Measurements from ENCODE around the gene SPATA25.
A peak's percentile ranks its signal among the peaks of the same experiment; 100 is the strongest.

The SPATA25 gene

GRCh38 chr20:45863543-45864470 is 23.6 kb downstream of the SPATA25 start:
- DNase-seq, result no peak

- no peak for DNase-seq
Observed at GRCh38 chr20:45861221-45862075, 26.0 kb downstream of the SPATA25 start.

- no peak for DNase-seq
Observed at GRCh38 chr20:45860560-45861220, 26.7 kb downstream of the SPATA25 start.

- no peak for DNase-seq
Observed at GRCh38 chr20:45859916-45860315, 27.5 kb downstream of the SPATA25 start.

GRCh38 chr20:45857882-45858216 is 29.6 kb downstream of the SPATA25 start:
- DNase-seq, result no peak

- DNase-seq, result peak; percentile 99
Observed at GRCh38 chr20:45857114-45857881, 30.1 kb downstream of the SPATA25 start, which contains the start of the genes ACOT8 and ZSWIM3. TSS of gene ACOT8 (minus strand) at chr20:45857392. CDS start at chr20:45857315, 77 bp downstream. TSS of gene ZSWIM3 (plus strand) at chr20:45857614. CDS start at chr20:45857826, 212 bp downstream.

GRCh38 chr20:45853484-45853883 is 33.9 kb downstream of the SPATA25 start:
- no peak for DNase-seq

- DNase-seq, result no peak
Observed at GRCh38 chr20:45852326-45852725, 35.1 kb downstream of the SPATA25 start.

- no peak for DNase-seq
Observed at GRCh38 chr20:45851501-45851900, 35.9 kb downstream of the SPATA25 start.

GRCh38 chr20:45850926-45851325 is 36.5 kb downstream of the SPATA25 start:
- DNase-seq, result no peak

GRCh38 chr20:45850238-45850637 is 37.2 kb downstream of the SPATA25 start:
- no peak for DNase-seq

GRCh38 chr20:45848969-45849582 is 38.3 kb downstream of the SPATA25 start:
- DNase-seq, result no peak

GRCh38 chr20:45848421-45848820 is 39.0 kb downstream of the SPATA25 start:
- no peak for DNase-seq

- no peak for DNase-seq
Observed at GRCh38 chr20:45845452-45845851, 42.0 kb downstream of the SPATA25 start.

GRCh38 chr20:45843506-45843905 is 43.9 kb downstream of the SPATA25 start:
- no peak for DNase-seq

- no peak for DNase-seq
Observed at GRCh38 chr20:45842169-45842812, 45.1 kb downstream of the SPATA25 start.

GRCh38 chr20:45841407-45842129 is 45.9 kb downstream of the SPATA25 start:
- DNase-seq, result no peak

GRCh38 chr20:45840700-45841198 is 46.7 kb downstream of the SPATA25 start:
- no peak for DNase-seq

GRCh38 chr20:45836841-45837240 is 50.6 kb downstream of the SPATA25 start:
- DNase-seq, result no peak
